HG02763 (cell line): Measurements from ENCODE around the gene SOX18.
"Not testable (repeated sequence)": the region's sequence is repeated elsewhere in the genome, so short reads cannot be mapped to it uniquely, and the experiment has no call there.

Source experiments
- ATAC-seq: cut with Tn5 transposase; IDR thresholded peaks from one replicate; pipeline ENCODE4 v1.9.1; 2021; ENCODE audit warnings: mild to moderate bottlenecking, moderate library complexity; ENCODE audit not compliant: unreplicated experiment

Gene SOX18

GRCh38 chr20:64049060-64049877, at the start of gene SOX18:
Gene SOX18 (minus strand): TSS chr20:64049639. CDS start chr20:64049516, 123 bp downstream.
- ATAC-seq: no peak

- no peak for ATAC-seq
These were observed 49.1 kb upstream of the SOX18 start for GRCh38 chr20:64098471-64099013.

- ATAC-seq: no peak
These were observed 47.1 kb upstream of the SOX18 start for GRCh38 chr20:64096535-64096934.

DNA sequence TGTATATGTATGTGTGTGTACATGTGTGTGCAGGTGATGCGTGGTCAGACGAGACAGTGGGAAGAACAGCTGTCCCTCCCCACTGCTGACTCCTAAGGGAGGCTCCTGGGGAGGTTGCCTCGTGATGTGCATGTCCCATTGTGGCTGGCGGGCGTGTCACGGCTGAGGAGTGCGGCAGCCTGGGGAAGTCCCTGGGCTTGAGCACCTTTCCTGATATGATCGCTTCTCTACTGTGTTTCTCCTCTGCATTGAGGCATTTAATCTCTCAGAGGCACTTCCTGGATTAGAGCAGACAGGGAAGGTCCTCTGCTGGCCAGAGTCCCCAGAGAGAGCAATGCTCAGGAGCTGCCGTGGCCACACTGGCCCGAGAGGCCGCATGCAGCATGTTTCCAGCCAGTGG, 46.5 kb upstream of the SOX18 start:
- ATAC-seq: no peak

DNA sequence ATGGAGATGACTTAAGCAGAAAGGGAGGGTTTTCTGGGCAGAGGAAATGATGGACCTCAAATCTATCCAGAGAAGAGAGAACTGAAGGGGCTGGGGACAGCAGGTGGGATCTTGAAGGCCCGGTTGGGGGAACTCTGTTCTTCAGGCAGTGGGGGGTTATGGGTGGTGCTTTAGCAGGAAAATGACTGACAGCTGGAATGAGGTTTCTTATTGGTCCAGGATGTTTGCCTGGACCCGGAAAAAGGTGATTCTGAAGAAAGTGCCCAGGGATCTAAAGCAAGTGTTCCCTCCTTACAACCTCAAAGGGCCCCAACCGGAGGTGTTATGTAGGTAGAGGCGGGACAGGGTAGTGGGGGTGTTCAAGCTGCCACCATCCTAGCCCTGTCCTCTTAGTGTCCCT, 46.0 kb upstream of the SOX18 start:
- ATAC-seq: no peak

- no peak for ATAC-seq
These were observed 43.6 kb upstream of the SOX18 start for GRCh38 chr20:64093013-64093503.

GRCh38 chr20:64092258-64093012, 43.0 kb upstream of the SOX18 start:
- no peak for ATAC-seq

GRCh38 chr20:64091770-64092169, 42.3 kb upstream of the SOX18 start:
- no peak for ATAC-seq

GRCh38 chr20:64091340-64091739, 41.9 kb upstream of the SOX18 start:
- ATAC-seq: no peak

DNA sequence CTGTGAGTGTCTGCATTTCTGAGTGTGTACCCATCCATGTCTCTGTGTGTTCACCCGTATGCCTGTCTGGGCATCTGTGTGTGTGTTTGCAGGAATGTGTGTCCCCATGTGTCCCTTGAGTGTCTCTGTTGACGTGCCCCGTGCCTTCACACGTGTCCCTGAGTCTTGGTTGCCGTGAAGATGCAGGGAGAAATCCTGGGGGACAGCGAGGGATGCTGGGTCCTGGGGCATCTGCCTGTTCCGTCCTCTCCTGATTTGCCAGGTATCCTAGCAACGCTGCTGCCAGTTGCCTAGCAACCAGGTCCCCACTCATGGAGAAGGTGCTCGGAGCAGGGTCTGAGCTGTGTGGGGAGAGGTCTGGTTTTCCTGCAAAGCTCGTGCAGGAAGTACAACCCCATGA, 40.7 kb upstream of the SOX18 start:
- ATAC-seq: no peak

DNA sequence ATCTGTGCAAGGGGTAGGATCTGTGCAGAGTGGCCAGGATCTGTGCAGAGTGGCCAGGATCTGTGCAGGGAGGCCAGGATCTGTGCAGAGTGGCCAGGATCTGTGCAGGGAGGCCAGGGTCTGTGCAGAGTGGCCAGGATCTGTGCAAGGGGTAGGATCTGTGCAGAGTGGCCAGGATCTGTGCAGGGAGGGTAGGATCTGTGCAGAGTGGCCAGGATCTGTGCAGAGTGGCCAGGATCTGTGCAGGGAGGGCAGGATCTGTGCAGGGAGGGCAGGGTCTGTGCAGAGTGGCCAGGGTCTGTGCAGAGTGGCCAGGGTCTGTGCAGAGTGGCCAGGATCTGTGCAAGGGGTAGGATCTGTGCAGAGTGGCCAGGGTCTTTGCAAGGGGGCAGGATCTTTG, 39.1 kb upstream of the SOX18 start:
- not testable (repeated sequence) for ATAC-seq

- ATAC-seq: not testable (repeated sequence)
These were observed 37.9 kb upstream of the SOX18 start for GRCh38 chr20:64087226-64087825.

GRCh38 chr20:64086801-64087200, 37.4 kb upstream of the SOX18 start:
- no peak for ATAC-seq

DNA sequence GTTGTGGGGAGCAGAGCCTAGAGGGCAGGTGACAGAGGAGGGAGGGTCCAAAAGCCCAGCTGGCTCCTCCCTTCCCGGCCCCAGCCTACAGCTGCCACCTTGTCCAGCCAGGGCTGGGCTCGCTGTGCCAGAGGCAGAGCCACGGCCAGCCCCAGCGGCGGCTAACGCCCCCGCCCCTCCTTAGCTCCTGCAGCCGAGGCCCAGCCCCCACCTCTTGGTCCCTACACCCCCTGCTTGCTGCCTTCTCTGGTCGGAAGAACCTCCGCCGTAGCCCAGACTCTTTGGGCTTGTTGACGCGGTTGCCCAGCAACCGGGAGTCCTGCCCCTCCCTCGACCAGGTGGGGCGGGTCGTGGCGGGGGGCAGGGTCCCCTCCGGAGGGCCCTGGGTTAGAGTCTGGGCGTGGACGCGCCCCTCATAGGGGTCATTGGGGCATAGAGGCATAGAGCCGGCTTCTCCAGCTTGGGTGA, 35.3 kb upstream of the SOX18 start:
- no peak for ATAC-seq

DNA sequence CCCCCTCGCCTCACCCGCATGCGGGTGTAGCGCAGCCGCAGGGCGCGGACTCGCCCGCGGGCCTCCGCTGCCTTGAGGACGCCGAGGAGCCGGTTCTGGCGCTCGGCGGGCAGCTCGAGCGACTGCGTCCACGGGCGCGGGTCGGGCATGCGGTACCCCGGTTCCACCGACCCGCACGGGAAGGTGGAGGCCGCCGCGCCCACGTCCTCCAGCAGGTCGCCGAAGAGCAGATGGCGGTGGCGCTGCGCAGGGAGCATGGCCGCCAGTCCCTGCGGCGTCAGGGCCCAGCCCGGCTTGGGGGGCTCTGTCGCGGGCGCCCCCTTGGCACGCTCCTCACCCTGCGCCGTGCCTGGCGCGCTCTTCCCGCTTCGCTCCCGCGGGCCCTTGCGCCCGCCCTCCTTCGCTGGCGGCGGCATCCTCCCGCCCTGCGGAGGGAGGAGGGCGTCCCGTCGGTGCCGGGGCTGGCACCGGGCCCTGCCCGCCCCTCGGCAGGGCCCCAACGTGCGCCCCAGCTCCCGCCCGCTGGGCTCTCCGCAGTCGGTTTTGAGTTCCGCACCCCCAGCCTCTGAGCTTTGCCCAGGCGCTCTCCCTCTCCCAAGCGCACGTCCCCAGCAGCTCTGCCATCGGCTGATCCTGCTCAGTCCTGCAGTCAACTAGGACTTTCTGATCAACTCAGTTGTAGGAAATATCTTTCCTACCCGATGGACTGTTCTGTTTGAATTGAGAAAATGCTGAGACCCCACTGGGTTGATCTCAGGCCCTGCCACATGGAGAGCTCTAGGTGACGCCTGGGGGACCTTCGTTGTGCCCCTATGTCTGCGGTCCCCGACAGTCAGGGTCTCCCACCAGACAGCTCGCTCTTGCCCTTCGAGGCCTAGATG, 34.6 kb upstream of the SOX18 start, which contains the start of gene LKAAEAR1:
Gene LKAAEAR1, minus strand, starts transcription at position 595 of the 881 bp plus-strand sequence. Its CDS starts 179 bp downstream, at position 416.
- ATAC-seq: no peak

DNA sequence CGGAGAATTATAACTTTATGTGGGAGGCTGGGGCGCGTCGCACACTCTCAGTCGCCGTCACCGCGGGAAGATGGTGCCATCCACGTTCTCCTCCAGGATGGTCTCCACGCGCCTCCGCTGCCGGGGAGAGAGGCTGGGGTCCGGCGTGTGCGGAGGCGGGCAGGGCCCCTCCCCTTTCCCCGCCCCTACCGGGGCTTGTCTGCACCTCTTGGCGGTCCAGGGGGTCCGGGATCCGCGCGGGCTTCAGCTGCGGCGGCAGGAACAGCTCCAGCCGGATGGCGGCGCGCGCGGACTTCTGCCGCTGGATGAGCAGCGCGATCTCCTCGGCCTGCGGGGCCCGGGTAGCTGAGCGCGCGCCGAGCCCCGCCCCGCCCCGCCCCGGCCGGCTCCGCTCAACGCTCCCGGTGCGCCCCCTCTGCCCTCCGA, 34.0 kb upstream of the SOX18 start:
- ATAC-seq: no peak

DNA sequence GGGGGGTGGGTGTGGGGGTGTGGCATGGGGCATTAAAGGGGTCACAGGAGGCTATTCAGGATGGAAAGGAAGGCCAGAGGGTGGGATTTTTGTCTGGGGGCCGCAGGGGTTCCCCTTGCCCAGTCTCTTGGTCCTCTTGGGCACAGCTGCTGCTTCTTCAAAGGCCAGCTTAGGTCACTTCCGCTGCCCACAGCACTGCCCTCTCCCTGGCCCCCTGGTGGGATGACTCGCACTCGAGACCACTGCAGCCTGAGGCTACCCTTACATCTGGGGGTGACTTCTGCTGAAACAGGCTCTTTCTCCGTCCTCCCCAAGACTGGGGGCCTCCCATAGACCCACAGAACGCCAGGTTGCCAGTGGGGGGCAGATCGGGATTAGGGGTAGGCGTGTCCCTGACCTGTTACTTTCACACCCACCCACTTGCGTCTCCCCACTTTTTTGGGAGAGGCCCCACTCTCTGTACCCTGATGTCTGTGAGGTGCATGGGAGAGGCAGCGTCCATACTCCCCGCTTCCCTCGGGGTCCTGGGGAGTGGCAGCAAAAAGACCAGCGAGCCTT, 33.5 kb upstream of the SOX18 start:
- no peak for ATAC-seq

DNA sequence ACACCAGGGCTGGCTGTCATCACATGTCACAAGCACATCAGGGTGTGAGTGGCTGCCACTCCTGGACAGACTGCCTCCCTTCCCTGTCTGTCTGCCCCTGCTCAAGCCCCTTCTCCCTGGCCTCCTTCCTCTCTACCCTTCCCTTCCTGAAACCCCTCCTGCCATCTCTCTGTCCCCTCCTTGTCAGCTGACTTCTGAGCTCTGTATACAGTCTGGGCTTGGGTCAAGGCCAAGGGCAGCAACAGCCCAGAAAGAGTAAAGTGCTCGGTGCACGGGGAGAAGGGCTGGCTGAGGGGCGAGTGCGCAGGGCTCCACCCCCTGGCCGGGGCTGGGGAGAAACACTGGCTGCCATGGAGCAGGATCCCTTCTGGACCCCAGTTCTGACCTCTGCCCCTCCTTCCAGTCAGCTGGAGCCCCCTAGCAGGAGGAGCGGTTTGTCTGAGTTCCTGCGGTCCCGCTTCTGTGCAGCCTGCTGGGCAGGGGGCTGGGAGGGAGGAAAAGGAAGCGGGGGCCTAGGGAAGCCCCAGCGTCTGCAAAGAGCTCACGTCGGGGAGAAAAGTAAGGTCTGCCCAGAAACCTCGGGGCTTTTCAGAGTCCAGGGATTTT, 32.8 kb upstream of the SOX18 start:
- ATAC-seq: no peak

DNA sequence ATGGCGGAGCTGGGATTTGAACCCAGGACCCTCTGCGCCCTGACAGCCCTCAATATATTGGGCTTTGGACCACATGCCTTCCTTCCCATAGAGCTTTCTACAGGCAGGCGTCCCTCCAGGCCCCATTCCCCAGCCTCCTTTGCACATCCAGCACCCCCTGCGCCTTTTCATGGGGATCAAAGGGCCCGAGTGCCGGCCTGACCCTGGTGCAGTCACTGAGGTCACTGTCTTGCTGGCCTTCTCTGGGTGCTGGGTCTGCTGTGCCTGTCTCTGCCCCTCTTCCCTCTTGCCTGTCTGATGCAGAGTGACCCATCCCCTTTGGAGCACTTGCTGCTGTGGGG, 32.2 kb upstream of the SOX18 start:
- no peak for ATAC-seq
